Subcutaneous abdominal adipose tissue (tissue), 5 donors: ENCODE results near the gene ZFAND5.

ENCODE experiments used
- H3K27ac ChIP-seq: one replicate; pipeline ENCODE4 v1.7.0; 2013; ENCODE audit warnings: low read depth, mild to moderate bottlenecking, inconsistent platforms, low read length, moderate library complexity
- H3K27me3 ChIP-seq, 5 donors: one replicate each; pipeline ENCODE4 v1.7.0; 2013; ENCODE audit warnings: low read length in 5 of 5, inconsistent platforms in 1 of 5; ENCODE audit not compliant: control insufficient read depth in 5 of 5, insufficient read depth in 4 of 5
- H3K36me3 ChIP-seq, 5 donors: one replicate each; pipeline ENCODE4 v1.7.0; 2013; ENCODE audit warnings: low read length in 5 of 5; ENCODE audit not compliant: control insufficient read depth in 5 of 5, insufficient read depth in 5 of 5
- H3K4me1 ChIP-seq, 5 donors: one replicate each; pipeline ENCODE4 v1.7.0; 2013; ENCODE audit warnings: low read length in 5 of 5, mild to moderate bottlenecking in 3 of 5, moderate library complexity in 1 of 5; ENCODE audit not compliant: control insufficient read depth in 5 of 5, insufficient read depth in 5 of 5
- H3K4me3 ChIP-seq, 5 donors: one replicate each; pipeline ENCODE4 v1.7.0; 2013; ENCODE audit warnings: low read length in 5 of 5, low read depth in 1 of 5
- H3K9ac ChIP-seq, 5 donors: one replicate each; pipeline ENCODE4 v1.7.0; 2013; ENCODE audit warnings: low read length in 5 of 5, mild to moderate bottlenecking in 4 of 5, moderate library complexity in 3 of 5
- H3K9me3 ChIP-seq, 5 donors: one replicate each; pipeline ENCODE4 v1.7.0; 2013; ENCODE audit warnings: low read length in 5 of 5; ENCODE audit not compliant: control insufficient read depth in 5 of 5
- donor health status: healthy.
- donor health status: healthy.
- donor health status: healthy.
- donor health status: healthy.
- donor health status: healthy.

Gene ZFAND5

GRCh38 chr9:72351538-72352453 lies 13.2 kb downstream of the ZFAND5 start:
- Histone ChIP-seq H3K27me3 (no peaks in the 10 kb centered on the region), H3K9ac (no peak overlapping the region), H3K4me3 (no peak overlapping the region), H3K4me1 (peaks cover 4 to 31% (median 21%) of the 10 kb centered on the region in 5 donors), H3K27ac (no peak overlapping the region), H3K9me3 (no peaks in the 10 kb centered on the region), H3K36me3 (peaks cover 30 to 45% (median 37%) of the 10 kb centered on the region in 5 donors)

- H3K27me3 ChIP-seq, result no peaks in the 10 kb centered on the region
Measured at GRCh38 chr9:72349911-72350310, 15.1 kb downstream of the ZFAND5 start.

DNA sequence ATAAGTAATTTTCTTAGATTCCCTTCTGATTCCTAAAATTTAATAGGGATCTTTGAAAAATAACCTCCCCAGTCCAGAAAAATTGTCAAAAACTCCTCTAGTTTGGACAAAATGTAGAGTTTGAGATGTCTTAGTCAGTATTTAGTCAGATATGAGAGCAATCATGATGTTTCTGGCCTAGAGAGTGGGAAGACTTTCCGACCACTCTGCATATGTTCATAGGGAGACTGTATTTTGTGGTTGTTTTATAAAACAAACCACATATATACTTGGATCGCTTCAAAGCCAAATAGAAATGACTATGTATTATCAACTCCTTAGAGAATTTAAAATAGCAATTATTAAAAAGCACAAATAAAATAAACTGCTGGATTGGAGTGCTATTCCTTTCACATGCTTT lies 15.8 kb downstream of the ZFAND5 start:
- no peaks in the 10 kb centered on the region for H3K27me3 ChIP-seq
- peaks cover 5 to 22% (median 15%) of the 10 kb centered on the region in 5 donors for H3K36me3 ChIP-seq
- no peak overlapping the region for H3K9ac ChIP-seq
- H3K9me3 ChIP-seq, result no peaks in the 10 kb centered on the region
- H3K4me1 ChIP-seq, result peaks cover 0 to 6% (median 0%) of the 10 kb centered on the region in 5 donors
- H3K27ac ChIP-seq, result no peak overlapping the region
- no peak overlapping the region for H3K4me3 ChIP-seq

More at GRCh38 chr9:72349911-72350310, 15.1 kb downstream of the ZFAND5 start:
- peaks cover 0 to 12% (median 3%) of the 10 kb centered on the region in 5 donors for H3K4me1 ChIP-seq
- H3K27ac ChIP-seq, result no peak overlapping the region
- peaks cover 11 to 28% (median 22%) of the 10 kb centered on the region in 5 donors for H3K36me3 ChIP-seq
- no peaks in the 10 kb centered on the region for H3K9me3 ChIP-seq
- no peak overlapping the region for H3K4me3 ChIP-seq
- no peak overlapping the region for H3K9ac ChIP-seq

DNA sequence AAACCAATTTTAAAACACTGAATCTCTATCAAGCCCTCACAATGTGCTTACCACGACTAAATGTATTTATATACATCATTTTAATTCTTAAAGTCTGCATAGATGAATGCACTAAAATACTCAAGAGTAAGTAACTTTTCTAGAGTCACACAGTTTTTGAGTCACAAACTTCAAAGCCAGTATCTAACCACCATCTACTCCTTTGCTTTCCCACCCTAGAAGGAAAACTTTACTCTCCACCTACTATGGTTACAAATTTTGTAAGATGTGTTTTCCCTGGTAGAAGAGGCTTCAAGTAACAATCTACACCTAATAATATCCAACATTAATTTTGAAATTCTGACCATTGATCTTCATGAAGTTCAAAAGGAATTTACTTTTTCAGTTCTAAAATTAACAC lies 18.7 kb downstream of the ZFAND5 start:
- Histone ChIP-seq H3K4me1 (peaks cover 0 to 4% (median 0%) of the 10 kb centered on the region in 5 donors), H3K9ac (no peak overlapping the region), H3K9me3 (no peaks in the 10 kb centered on the region), H3K36me3 (peaks cover 0 to 5% (median 0%) of the 10 kb centered on the region in 5 donors), H3K4me3 (no peak overlapping the region), H3K27ac (no peak overlapping the region), H3K27me3 (no peaks in the 10 kb centered on the region)

GRCh38 chr9:72338631-72339030 lies 26.4 kb downstream of the ZFAND5 start:
- no peaks in the 10 kb centered on the region for H3K9me3 ChIP-seq
- no peak overlapping the region for H3K27ac ChIP-seq
- H3K27me3 ChIP-seq, result no peaks in the 10 kb centered on the region
- H3K4me3 ChIP-seq, result no peak overlapping the region
- H3K4me1 ChIP-seq, result peaks cover 0 to 4% (median 0%) of the 10 kb centered on the region in 5 donors
- no peak overlapping the region for H3K9ac ChIP-seq
- H3K36me3 ChIP-seq, result peaks cover 0 to 2% (median 0%) of the 10 kb centered on the region in 5 donors

GRCh38 chr9:72337286-72337685 lies 27.7 kb downstream of the ZFAND5 start:
- H3K9ac ChIP-seq, result no peak overlapping the region
- H3K27ac ChIP-seq, result no peak overlapping the region
- no peaks in the 10 kb centered on the region for H3K9me3 ChIP-seq
- no peak overlapping the region for H3K4me3 ChIP-seq
- H3K27me3 ChIP-seq, result no peaks in the 10 kb centered on the region
- H3K4me1 ChIP-seq, result no peaks in the 10 kb centered on the region
- peaks cover 0 to 2% (median 0%) of the 10 kb centered on the region in 5 donors for H3K36me3 ChIP-seq

DNA sequence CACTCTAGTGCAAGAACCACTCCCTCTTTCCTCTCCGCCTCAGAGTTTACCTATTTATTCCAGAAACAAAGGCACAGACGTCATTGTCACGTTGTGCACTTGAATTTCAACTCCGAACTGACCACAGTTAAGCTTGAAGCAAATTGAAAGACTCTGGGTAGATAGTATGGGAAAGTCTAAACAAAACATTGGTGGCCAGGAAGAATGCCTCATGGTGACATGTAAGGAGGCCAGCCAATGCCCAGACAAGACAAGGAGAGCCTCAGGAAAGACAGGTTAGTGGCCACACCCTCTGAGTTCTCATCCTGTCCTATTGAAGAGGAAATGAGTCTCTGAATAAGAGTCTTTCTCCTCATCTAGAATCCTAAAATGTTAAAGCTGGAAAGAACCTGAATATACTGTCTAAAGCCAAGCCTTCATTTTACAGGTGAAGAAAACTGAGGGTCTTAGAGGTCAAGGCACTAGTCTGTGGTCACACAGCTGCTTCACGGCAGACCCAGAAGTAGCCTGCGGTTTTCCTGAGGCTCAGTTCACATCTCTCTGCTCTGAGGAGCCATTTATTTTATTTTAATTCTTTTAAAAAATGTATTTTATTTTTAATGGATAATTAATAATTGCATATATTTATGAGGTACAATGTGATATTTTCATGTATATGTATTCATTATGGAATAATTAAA lies 30.2 kb downstream of the ZFAND5 start:
- H3K36me3 ChIP-seq, result peaks cover 0 to 2% (median 0%) of the 10 kb centered on the region in 5 donors
- H3K27me3 ChIP-seq, result no peaks in the 10 kb centered on the region
- H3K4me1 ChIP-seq, result no peaks in the 10 kb centered on the region
- no peak overlapping the region for H3K27ac ChIP-seq
- no peak overlapping the region for H3K4me3 ChIP-seq
- no peak overlapping the region for H3K9ac ChIP-seq
- no peaks in the 10 kb centered on the region for H3K9me3 ChIP-seq

- H3K4me3 ChIP-seq, result no peak overlapping the region
- no peaks in the 10 kb centered on the region for H3K4me1 ChIP-seq
- H3K27me3 ChIP-seq, result no peaks in the 10 kb centered on the region
- H3K9ac ChIP-seq, result no peak overlapping the region
- H3K27ac ChIP-seq, result no peak overlapping the region
- H3K36me3 ChIP-seq, result peaks cover 0 to 2% (median 0%) of the 10 kb centered on the region in 5 donors
- H3K9me3 ChIP-seq, result no peaks in the 10 kb centered on the region
Measured at GRCh38 chr9:72333709-72334108, 31.3 kb downstream of the ZFAND5 start.

GRCh38 chr9:72333197-72333596 lies 31.8 kb downstream of the ZFAND5 start:
- no peak overlapping the region for H3K27ac ChIP-seq
- H3K4me1 ChIP-seq, result no peaks in the 10 kb centered on the region
- no peak overlapping the region for H3K4me3 ChIP-seq
- no peaks in the 10 kb centered on the region for H3K27me3 ChIP-seq
- peaks cover 0 to 2% (median 0%) of the 10 kb centered on the region in 5 donors for H3K36me3 ChIP-seq
- H3K9me3 ChIP-seq, result no peaks in the 10 kb centered on the region
- no peak overlapping the region for H3K9ac ChIP-seq

- H3K27ac ChIP-seq, result no peak overlapping the region
- H3K36me3 ChIP-seq, result peaks cover 0 to 2% (median 0%) of the 10 kb centered on the region in 5 donors
- no peak overlapping the region for H3K4me3 ChIP-seq
- H3K27me3 ChIP-seq, result no peaks in the 10 kb centered on the region
- no peaks in the 10 kb centered on the region for H3K4me1 ChIP-seq
- no peaks in the 10 kb centered on the region for H3K9me3 ChIP-seq
- no peak overlapping the region for H3K9ac ChIP-seq
Measured at GRCh38 chr9:72332351-72332750, 32.7 kb downstream of the ZFAND5 start.
